RKO (cell line): Measurements from ENCODE around the gene SMYD2.
"Not testable (repeated sequence)": the region's sequence is repeated elsewhere in the genome, so short reads cannot be mapped to it uniquely, and the experiment has no call there.

Experiments
- DNase-seq: peaks from one replicate; pipeline ENCODE4 v3.0.0-alpha.2; 2016; ENCODE audit warnings: low spot score

The SMYD2 gene

DNA sequence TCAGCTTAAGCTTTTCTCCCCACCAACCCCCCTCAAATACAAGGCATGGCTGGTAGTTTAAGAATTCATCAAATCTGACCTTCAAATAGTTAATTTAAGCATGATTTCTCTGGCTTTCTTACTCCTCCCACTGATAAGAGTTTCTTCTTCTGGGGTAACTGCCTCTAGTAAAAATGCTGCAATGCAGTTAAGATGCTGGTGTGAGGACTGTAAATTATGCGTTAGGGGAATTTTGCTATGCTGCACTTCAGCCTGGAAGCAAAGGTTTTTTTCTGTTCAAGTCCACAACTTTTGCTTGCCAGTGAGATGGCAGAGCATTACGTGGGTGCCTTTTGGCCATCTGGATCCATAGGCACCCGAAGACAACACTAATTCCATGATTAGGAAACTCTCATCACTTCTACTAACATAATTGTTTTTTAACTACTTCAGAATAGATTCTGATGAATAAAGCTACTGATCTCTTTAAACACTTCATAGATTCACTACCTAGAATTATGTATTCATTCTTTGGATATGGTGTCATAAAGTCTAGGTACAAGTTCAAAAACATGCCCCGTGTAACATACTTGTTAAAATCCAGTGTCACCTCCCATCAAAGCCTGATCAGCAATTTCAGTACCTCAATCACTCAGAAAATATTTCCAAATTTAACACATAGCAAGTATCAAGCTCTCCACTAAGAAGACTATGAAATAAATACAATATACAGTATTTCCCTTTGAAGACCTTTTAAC lies 8.8 kb upstream of the SMYD2 start:
- no peak for DNase-seq

DNA sequence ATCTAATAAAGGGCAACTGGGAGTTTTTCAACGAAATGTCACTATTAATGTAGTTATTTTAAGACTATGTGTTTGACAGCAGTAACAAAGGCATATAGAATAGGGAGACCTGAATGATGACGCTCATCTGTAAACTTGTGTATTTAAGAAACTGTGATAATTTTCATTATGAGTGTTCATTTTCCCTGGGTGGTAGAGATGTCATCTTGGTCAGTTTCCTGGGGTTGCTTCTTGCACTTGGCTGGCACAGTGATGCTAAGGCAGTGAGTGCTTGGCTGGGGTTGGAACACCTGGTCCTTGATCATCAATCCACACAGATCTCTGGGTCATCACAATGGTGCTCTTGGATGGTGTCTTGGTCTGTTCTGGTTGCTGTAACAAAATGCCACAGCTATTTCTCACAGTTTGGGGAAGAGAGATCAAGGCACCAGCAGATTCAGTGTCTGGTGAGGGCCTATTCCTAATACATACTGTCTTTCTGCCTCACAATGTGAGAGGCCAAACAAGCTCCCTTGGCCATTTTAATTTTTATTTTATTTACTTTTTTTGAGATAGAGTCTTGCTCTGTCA lies 7.9 kb upstream of the SMYD2 start:
- no peak for DNase-seq

DNA sequence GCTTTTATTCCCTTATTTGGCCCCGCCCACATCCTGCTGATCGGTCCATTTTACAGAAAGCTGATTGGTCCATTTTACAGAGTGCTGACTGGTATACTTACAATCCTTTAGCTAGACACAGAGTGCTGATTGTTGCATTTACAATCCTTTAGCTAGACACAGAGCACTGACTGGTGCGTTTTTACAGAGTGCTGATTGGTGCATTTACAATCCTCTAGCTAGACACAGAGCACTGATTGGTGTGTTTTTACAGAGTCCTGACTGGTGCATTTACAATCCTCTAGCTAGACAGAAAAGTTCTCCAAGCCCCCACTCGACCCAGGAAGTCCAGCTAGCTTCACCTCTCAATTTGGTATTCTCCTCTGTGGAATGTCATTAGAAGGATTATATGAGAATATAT lies 5.3 kb upstream of the SMYD2 start:
- DNase-seq, result not testable (repeated sequence)

DNA sequence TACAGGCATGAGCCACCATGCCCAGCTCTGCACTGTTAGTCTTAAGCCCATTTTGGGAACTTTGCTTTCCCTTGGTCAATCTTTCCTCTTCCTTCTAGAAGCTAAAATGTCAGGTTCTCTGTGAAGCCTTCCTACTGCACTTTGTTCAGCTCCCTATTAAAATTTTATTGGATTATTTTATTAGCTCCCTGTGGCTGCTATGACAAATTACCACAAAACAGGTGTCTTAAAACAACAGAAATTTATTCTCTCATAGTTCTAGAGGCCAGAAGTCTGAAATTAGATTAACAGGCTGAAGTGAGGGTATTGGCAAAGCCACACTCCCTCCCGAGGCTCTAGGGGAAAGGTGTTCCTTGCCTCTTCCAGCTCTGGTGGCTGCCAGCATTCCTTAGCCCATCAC lies 4.2 kb upstream of the SMYD2 start:
- no peak for DNase-seq

DNA sequence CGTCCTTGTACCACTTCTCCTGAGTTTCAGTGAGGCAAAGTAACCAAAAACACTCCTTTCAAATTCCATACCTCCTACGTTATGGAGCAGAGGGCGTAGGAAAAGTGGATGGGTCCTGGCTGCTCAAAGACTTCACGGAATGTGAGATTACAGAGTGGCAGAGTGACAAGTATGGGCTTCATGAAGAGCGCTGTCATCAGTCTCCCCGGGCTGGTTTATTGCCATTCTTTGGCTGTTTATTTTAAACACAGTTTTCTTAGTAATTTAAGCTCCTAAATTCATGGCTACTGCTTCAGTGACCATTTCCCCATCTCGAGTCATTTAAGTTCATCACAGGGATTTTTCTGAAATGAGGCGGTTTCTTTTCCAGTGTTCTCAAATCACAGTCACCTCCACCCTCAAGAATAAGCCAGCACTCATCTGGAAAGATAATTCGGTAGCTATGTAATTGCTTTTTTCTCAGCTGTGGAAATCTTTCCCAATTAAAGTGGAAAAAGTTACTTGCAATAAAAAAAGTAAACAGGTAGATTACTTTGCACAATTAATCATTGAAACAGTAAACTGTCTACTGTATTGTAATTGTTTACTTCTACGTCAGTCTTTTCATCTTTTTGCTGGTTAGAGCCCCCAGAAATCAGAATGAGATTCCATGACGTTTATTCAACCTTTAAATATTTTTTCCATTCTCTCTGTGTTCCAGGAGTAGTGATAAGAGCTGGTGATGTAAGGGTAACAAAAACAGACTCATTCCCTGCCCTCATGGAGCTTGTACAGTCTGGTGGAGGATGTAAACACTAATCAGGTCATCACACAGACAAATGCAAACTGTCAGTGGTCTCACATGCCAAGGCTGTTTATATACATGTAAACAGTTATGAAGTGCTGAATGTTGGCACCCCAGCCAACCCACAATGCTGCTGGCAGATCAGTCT lies 3.0 kb upstream of the SMYD2 start:
- no peak for DNase-seq

DNA sequence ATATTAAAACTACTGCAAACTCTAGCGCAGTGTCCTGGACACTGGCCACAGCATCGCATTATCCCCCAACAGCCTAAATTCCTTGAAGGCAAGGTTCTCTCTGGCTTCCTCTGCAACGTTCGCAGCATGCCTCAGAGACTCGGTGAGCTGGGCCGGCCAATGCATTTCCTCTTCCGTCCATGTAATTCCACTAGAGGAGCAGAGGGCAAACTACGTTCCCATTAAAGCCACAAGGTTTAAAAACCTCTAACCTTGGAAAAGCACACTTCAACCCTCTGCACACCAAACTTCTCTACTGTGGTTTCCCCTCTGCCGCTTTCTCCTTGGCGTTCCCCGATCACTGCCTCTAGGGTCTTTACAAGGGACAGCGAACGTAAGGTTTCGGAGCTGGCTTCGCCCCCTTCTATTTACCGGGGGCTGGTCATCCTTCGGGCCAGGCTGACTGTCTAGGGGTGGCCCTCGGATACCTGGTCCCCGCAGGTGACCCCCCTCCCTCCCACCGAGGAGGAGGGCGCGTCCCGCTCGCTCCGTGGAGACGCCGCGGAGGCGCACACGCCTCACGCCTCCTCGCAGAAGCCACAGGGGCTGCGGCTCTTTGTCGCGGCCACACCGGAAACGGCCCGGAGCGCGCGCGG lies 456 bp upstream of the SMYD2 start:
- peak; percentile 70 for DNase-seq

DNA sequence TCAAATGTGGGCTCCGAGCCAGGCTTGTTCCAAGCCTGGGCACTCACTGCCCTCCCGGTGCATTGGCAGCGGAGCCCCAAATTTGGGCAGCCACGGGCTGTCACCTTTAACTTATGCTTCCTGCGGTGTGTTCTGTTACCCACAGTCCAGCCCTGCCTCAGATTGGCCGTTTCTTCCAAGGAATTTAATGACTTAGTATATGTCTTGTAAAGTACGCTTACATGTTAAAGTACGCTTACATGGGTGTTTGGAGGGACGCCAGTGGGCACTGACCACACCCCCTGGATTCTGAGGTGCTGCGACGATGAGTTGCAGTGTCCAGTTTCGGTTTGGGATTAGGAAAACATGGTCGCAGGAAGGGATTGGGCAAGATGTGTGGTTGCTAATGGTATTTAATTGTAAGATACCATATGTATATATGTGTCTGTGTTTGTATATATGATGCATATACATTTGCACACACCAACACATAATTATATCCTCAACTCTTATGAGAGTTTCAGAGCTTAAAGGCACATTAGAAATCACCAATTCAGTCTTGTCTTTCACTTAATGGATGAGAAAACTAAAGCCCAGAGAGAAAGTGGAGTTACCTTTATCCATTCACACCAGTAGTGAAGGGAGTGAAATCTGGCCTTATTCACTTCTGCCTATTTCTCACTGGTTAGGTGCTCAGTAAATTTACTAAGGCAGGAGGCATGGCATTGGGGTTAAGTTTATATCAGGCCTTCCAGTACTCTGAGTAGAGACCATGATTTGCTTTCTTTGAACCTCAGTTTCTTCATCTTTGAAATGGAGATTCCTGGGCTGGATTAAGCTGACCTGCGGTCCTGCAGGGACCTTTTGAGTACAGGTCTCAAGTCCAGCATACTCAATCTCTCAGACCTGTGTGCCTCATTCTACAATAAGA lies 1.0 kb downstream of the SMYD2 start:
- DNase-seq, result peak; percentile 85

DNA sequence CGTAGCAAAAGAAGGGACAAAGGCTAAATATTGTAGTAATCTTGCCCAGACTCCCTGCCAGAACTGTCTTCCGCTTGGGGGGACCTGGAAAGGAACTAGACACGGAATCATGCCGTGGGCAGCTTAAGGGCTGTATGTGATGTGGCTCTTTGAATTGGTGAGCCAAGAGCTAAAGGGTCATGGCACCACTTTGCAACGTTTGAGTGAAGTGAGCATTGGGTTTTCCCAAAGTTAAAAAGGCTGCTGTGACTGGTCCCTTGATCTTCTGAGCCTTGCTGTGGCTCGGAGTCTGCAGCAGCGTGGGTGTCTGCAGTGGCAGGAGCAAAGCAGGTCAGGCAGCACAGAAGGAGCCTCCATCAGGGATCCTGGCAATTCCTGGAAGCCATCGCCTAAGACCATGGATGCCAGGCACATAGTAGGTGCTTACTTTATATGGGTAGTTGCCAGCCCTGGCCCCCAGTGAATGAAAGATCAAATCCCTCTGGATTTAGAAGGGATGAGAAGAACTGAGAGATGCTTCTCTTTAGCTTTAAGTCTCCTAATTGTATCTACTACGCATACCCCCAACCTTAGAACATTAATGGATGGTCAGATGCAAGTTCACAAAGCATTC lies 1.8 kb downstream of the SMYD2 start:
- no peak for DNase-seq

DNA sequence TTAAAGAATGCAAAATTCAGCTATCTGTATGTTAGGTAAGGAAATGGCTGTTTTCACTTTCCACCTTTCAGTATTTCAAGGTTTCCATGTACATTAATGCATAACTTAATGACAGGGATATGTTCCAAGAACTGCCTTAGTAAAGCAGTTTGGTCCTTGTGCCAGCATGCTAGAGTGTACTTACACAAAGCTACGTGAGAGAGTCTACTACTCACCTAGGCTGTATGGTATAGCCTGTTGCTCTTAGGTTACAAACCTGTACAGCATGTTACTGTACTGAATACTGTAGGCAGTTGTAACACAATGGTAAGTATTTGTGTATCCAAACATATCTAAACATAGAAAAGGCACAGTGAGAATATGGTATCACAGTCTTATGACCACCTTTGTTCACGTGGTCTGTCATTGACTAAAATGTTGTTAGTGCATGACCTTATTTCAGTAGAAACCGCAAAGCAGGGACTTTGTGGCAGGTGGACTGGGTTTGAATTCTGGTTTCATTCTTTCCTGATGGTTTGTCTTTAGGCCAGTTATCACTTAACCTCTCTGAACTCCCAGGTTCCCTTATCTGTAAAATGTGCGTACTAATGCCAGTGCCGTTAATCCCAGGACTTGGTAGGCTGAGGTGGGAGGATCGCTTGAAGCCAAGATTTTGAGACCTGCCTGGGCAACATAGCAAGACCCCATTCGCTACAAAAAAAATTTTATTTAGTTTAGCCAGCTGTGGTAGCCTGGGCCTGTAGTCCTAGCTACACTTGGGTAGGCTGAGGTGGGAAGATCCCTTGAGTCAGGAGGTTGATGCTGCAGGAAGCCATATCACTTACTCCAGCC lies 4.9 kb downstream of the SMYD2 start:
- no peak for DNase-seq

DNA sequence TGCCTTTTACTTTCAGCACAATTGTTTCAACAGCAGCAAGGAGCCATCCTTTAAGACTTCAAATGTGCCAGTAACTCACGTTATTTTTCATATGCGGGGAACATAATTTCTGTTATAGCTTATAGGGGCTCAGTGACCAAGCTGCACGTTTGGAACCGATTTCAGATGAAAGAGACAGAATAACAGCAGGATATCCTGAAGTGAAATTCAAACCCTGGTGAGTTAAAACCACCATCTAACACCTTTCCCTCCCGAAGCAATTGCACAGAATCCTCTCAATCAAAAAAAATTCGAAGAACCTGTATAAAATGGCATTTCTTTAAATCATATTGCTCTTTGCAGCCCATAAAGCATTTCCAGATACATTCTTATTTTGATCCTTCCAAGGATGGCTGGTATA lies 6.9 kb downstream of the SMYD2 start:
- no peak for DNase-seq

DNA sequence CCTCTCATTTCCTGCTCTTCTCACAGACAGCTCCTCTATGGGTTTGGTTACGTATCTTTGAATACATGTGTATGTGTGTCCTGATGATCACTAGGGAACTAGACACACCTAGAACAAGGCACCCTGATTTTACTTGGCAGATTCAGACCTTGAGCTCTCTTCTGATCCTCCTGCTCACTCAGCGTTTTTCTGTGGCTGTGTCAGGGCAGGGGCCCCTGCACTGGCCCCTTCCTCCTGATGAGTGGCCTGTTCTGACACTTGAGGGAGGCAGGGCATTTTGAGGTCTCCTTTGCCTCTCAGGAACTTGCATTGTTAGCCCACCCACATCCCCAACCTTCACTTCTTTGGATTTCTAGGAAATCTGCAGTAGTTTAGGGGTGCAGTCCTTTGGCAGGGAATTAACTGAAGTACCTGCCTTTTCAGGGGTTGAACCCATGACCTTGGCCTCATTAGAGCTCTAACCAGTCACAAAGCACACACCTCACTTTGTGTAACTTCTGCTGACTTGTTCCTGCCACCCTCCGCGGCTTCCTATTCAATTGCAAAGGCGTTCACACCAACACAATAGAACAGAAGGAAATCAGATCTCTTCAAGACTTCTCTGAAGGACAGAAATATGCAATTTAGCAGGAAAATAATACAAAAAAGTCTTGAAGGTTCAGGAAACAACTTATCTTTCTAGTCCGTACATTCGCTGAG lies 8.8 kb downstream of the SMYD2 start:
- DNase-seq, result no peak

DNA sequence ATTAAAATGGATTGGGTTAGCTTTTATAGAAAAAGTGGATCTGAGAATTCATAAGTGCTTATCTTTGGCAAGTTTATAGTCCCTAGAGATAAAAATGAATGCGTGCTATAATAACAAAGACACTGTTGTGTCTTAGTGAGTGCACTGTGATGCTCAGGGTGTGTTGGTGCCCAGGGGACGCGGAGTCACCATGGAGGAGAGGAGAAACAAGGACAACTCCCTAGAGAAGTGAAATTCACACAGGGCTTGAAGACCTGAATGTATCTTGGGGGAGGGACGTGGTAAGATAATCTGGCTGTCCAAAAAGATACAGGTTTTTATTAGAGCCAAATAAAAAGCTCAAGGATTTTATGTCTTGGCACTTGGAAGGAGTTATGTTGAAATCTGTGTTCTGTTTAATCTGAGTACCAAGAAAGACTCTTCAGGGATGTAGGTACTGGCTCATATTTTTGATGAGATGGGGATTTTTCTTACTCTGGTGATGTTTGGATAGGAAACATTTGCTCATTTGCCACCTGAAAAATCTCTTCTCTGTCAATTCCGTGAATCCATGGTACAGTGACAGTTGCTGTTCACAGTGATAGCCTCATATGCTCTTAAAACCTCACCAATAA lies 9.6 kb downstream of the SMYD2 start:
- no peak for DNase-seq

DNA sequence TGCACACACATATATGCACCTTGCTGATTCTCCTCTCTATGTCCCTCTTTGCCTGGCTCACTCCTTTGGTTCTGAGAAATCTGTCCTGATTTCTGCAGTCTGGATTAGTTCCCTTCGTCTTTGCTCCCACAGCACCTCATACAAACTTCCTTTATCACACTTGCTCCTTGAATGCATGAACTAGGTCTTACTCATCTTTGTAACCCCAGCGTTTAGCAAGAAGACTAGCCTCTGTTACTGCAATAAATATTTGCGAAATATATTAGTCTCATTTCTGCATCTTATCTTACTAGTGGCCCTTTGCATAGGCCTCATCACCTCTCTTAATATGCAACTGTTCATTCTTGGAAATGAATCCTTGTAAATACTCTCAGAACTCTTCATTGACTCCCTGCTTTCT lies 11.4 kb downstream of the SMYD2 start:
- DNase-seq, result no peak

DNA sequence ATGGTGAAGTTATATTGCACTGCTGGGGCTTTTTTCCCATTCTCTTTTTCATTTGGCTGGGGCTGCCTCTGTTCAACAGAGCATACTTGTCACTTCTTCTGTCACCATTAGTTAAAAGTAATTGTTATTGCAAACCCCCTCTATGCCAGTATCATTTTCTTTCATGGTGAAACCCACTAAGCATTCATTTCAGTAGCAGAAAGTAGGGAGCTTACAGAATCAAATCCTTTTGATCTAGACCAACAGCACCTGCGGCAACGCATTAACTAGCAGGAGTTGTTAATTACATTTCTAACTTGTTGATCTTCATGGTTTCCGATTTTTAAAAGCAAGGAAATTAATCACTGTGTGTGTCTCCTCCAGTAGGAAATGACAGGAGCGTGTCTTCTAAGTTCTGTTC lies 15.0 kb downstream of the SMYD2 start:
- no peak for DNase-seq

DNA sequence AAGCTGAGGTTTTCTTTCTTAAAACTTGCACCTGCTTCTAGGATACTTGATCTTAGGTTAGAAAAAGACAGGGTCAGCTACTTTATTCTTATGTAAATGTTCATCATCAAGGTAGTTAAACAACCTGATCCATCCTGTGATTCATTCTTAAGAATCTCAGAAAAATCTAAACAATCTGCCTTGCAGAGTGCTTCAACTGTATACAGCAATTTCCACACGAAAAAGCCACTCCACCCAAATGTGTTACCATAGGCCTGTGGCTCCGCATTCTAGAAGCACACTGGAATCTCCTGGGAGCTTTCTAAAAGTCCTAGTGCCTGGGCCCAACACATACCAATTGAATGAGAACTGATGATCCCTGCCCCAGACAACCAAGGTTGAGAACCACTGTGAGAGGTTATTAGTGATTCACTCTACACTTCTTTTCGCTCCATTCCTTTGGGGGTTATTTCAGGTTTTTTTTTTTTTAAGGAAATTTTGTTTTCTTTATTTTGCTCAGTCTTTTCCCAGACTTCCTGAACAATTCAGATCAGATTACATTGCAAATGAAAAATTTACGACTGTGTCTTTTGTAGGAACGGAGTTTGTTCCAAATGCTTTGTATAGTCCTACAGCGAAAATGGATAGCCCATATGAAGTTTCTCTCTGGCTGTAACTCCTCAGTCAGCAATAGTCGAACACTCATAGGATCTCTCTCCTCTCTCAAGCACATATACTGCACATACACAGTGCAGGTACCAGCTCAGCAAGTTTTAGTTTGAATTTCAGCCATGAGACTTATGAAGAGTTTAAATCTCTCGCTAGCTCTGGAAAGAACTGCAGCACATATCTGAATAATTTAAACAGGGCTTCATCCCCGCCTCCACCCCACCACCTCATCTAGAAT lies 16.1 kb downstream of the SMYD2 start:
- no peak for DNase-seq

DNA sequence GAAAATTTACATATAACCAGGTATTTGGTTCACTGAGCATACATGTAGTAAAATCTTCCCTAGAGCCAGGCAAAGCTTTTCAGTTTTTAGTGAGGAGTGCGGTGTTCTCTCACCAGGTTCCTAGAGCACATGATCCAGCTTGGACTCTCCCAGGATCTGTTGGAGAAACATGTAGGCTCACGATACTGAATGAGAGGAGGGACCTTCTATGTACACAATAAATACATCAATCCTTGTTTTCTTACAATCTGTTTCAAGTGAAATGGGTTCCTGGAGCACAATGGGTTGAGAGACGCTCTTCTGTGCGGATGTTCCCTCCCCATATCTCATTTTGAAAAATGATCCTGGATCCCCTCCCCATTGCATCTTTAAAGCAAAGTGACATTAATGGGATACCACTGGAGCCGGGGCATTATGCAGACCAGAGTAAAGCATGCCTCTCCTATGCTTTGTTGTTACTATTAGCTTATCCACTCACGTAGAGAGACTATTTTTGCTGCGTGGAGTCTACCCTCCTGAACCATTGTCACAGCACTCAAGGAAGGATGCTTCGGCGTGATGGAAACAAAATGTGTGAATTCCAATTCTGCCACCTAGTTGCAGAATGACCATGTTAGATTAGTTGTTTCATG lies 19.3 kb downstream of the SMYD2 start:
- no peak for DNase-seq

DNA sequence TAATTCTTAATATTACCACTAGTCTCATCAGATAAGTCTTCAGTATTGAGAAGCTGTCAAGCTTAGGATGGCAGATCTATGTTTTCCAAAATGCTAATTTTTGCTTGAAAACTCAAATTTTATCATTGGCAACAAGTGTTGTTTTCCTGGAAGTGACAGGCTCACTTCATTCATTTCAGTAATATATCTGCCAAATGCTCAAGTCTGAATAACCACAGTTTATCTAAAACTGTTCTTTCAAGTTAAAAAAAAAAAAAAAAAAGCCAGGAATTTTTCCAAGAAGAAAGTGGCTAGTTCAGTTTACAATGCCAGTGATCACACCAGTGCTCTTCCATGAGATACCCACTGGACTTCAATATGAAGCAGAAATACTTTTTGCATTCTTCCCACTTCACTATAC lies 20.6 kb downstream of the SMYD2 start:
- no peak for DNase-seq
